BLaER1 treated with 17β-estradiol and CSF1 and Interleukin-3, amounts not matched to agents 10 nM and 100 nM (cell line): Measurements from ENCODE around the gene SPN.
"Not testable (repeated sequence)": the region's sequence is repeated elsewhere in the genome, so short reads cannot be mapped to it uniquely, and the experiment has no call there.

Source experiments
- H3K27ac ChIP-seq, 11 experiments: shearing (Covaris generic); formaldehyde crosslinking; 2 replicates each; pipeline ENCODE4 v1.8.1; 2022
- H3K27me3 ChIP-seq, 11 experiments: shearing (Covaris generic); formaldehyde crosslinking; 2 replicates each; pipeline ENCODE4 v1.8.1; 2022
- H3K36me3 ChIP-seq, 11 experiments: shearing (Covaris generic); formaldehyde crosslinking; 2 replicates each; pipeline ENCODE4 v1.8.1; 2022
- H3K4me1 ChIP-seq, 10 experiments: shearing (Covaris generic); formaldehyde crosslinking; 2 replicates each; pipeline ENCODE4 v1.8.1; 2022
- H3K4me2 ChIP-seq, 11 experiments: shearing (Covaris generic); formaldehyde crosslinking; 2 replicates each; pipeline ENCODE4 v1.8.1; 2022
- H3K4me3 ChIP-seq, 10 experiments: shearing (Covaris generic); formaldehyde crosslinking; 2 replicates each; pipeline ENCODE4 v1.8.1; 2022
- H3K9ac ChIP-seq, 11 experiments: shearing (Covaris generic); formaldehyde crosslinking; 2 replicates each; pipeline ENCODE4 v1.8.1; 2022
- H3K9me3 ChIP-seq, 11 experiments: shearing (Covaris generic); formaldehyde crosslinking; replicated peaks in 1 of 11; 2 replicates each; pipeline ENCODE4 v1.8.1; 2022
- H4K20me1 ChIP-seq, 11 experiments: shearing (Covaris generic); formaldehyde crosslinking; 2 replicates each; pipeline ENCODE4 v1.8.1; 2022
- Cebpa-rat ChIP-seq, 11 experiments: shearing (Covaris generic); IDR thresholded peaks; 2 replicates each; pipeline ENCODE4 v1.8.1; 2022

SPN gene

GRCh38 chr16:29694384-29695195 lies 31.5 kb downstream of the SPN start:
- H3K27ac ChIP-seq, result peak overlapping the region in 9 of 11 experiments; percentile 32 to 81 (median 77); a peak in 17 of 22 replicates
- peak overlapping the region in 3 of 10 experiments; percentile 21 to 29 (median 24); a peak in 6 of 20 replicates for H3K4me3 ChIP-seq
- TF ChIP-seq Cebpa-rat (IDR thresholded peaks at IDR 0.05), result no peak
- peaks cover 24 to 45% (median 33%) of the 10 kb centered on the region in 11 experiments for H3K9me3 ChIP-seq
- H4K20me1 ChIP-seq, result no peaks in the 10 kb centered on the region
- H3K4me2 ChIP-seq, result peak overlapping the region; percentile 61 to 92 (median 82)
- peaks cover 11 to 65% (median 46%) of the 10 kb centered on the region in 10 experiments for H3K4me1 ChIP-seq
- H3K27me3 ChIP-seq, result no peaks in the 10 kb centered on the region
- H3K36me3 ChIP-seq, result peaks cover 9 to 34% (median 30%) of the 10 kb centered on the region in 11 experiments; a peak in 21 of 22 replicates
- peak overlapping the region in 10 of 11 experiments; percentile 33 to 73 (median 62); a peak in 17 of 22 replicates for H3K9ac ChIP-seq

- peaks cover 34 to 45% (median 40%) of the 10 kb centered on the region in 11 experiments for H3K9me3 ChIP-seq
- H3K36me3 ChIP-seq, result peaks cover 8 to 38% (median 27%) of the 10 kb centered on the region in 11 experiments; a peak in 21 of 22 replicates
- peak overlapping the region in 6 of 11 experiments; percentile 82 to 92 (median 86); a peak in 8 of 22 replicates for H3K4me2 ChIP-seq
- H3K4me3 ChIP-seq, H3K27me3 ChIP-seq, H4K20me1 ChIP-seq, H3K9ac ChIP-seq: not testable (repeated sequence)
- H3K27ac ChIP-seq, result 0 out of 22 replicates have a peak overlapping the region, but pooled peaks of 1 of the 11 experiments have one; percentile 78
- H3K4me1 ChIP-seq, result peaks cover 11 to 67% (median 46%) of the 10 kb centered on the region in 10 experiments
Measured at GRCh38 chr16:29695675-29696074, 32.6 kb downstream of the SPN start.

DNA sequence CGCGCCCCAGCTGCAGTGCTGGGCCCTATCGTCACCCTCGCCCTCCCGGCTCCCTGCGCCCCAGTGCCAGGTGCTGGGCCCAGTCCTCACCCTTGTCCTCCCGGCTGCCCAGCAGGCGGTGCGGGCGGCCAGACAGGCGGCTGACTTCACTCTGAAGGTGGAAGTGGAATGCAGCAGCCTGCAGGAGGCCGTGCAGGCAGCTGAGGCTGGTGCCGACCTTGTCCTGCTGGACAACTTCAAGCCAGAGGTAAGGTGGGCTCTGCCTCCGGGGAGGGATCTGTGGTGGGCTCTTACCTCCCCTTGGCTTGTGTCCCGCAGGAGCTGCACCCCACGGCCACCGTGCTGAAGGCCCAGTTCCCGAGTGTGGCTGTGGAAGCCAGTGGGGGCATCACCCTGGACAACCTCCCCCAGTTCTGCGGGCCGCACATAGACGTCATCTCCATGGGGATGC lies 33.9 kb downstream of the SPN start:
- H3K27ac ChIP-seq, result no peak overlapping the region
- no peaks in the 10 kb centered on the region for H3K27me3 ChIP-seq

GRCh38 chr16:29697391-29697790 lies 34.3 kb downstream of the SPN start:
- H3K27ac ChIP-seq, result no peak overlapping the region
- no peak overlapping the region for H3K9ac ChIP-seq
- peaks cover 8 to 38% (median 27%) of the 10 kb centered on the region in 11 experiments; a peak in 21 of 22 replicates for H3K36me3 ChIP-seq
- no peaks in the 10 kb centered on the region for H4K20me1 ChIP-seq
- peaks cover 35 to 52% (median 41%) of the 10 kb centered on the region in 11 experiments for H3K9me3 ChIP-seq
- peaks cover 14 to 72% (median 50%) of the 10 kb centered on the region in 10 experiments for H3K4me1 ChIP-seq
- H3K4me3 ChIP-seq, result no peak overlapping the region
- no peak overlapping the region for H3K4me2 ChIP-seq
- no peaks in the 10 kb centered on the region for H3K27me3 ChIP-seq
- TF ChIP-seq Cebpa-rat (IDR thresholded peaks at IDR 0.05), result no peak

More for the DNA sequence above, 33.9 kb downstream of the SPN start:
- Histone ChIP-seq H3K9me3 (peaks cover 35 to 52% (median 41%) of the 10 kb centered on the region in 11 experiments), H3K4me3 (no peak overlapping the region), H3K9ac (no peak overlapping the region), H3K4me2 (no peak overlapping the region), H4K20me1 (no peaks in the 10 kb centered on the region), H3K4me1 (peaks cover 9 to 69% (median 47%) of the 10 kb centered on the region in 10 experiments), H3K36me3 (peaks cover 8 to 38% (median 27%) of the 10 kb centered on the region in 11 experiments; a peak in 21 of 22 replicates)
- no peak for TF ChIP-seq Cebpa-rat (IDR thresholded peaks at IDR 0.05)

DNA sequence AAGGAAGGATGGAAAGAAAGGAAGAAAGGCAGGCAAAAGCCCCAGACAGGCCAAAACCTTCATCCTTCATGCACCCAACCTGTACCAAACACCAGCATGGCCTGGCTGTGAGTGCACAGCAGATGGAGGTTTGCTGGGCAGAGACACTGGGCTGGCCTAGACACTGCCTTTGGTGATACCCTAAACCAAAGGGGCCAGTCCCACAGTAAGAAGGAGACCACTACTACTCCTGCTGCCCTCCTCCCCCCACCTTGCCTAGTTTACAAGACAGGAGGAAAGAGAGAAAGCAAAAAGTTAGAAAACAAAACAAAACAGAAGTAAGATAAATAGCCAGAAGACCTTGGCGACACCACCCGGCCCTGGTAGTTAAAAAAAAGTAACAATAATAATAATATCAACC lies 35.0 kb downstream of the SPN start:
- Histone ChIP-seq H4K20me1 (no peaks in the 10 kb centered on the region), H3K27me3 (no peaks in the 10 kb centered on the region), H3K27ac (no peak overlapping the region), H3K4me3 (no peak overlapping the region), H3K9ac (no peak overlapping the region), H3K4me1 (peaks cover 20 to 74% (median 50%) of the 10 kb centered on the region in 10 experiments), H3K9me3 (peaks cover 35 to 52% (median 41%) of the 10 kb centered on the region in 11 experiments), H3K4me2 (no peak overlapping the region), H3K36me3 (peaks cover 8 to 38% (median 27%) of the 10 kb centered on the region in 11 experiments; a peak in 21 of 22 replicates)
- TF ChIP-seq Cebpa-rat (IDR thresholded peaks at IDR 0.05), result no peak

GRCh38 chr16:29698484-29699323 lies 35.7 kb downstream of the SPN start:
- Histone ChIP-seq H3K9me3 (peaks cover 35 to 52% (median 41%) of the 10 kb centered on the region in 11 experiments), H4K20me1 (no peaks in the 10 kb centered on the region), H3K36me3 (peaks cover 8 to 38% (median 27%) of the 10 kb centered on the region in 11 experiments; a peak in 21 of 22 replicates), H3K27me3 (no peaks in the 10 kb centered on the region), H3K9ac (no peak overlapping the region), H3K4me2 (no peak overlapping the region), H3K27ac (no peak overlapping the region), H3K4me1 (peaks cover 25 to 74% (median 50%) of the 10 kb centered on the region in 10 experiments), H3K4me3 (peak overlapping the region in 1 of 10 experiments; percentile 8; a peak in 2 of 20 replicates)
- no peak for TF ChIP-seq Cebpa-rat (IDR thresholded peaks at IDR 0.05)

DNA sequence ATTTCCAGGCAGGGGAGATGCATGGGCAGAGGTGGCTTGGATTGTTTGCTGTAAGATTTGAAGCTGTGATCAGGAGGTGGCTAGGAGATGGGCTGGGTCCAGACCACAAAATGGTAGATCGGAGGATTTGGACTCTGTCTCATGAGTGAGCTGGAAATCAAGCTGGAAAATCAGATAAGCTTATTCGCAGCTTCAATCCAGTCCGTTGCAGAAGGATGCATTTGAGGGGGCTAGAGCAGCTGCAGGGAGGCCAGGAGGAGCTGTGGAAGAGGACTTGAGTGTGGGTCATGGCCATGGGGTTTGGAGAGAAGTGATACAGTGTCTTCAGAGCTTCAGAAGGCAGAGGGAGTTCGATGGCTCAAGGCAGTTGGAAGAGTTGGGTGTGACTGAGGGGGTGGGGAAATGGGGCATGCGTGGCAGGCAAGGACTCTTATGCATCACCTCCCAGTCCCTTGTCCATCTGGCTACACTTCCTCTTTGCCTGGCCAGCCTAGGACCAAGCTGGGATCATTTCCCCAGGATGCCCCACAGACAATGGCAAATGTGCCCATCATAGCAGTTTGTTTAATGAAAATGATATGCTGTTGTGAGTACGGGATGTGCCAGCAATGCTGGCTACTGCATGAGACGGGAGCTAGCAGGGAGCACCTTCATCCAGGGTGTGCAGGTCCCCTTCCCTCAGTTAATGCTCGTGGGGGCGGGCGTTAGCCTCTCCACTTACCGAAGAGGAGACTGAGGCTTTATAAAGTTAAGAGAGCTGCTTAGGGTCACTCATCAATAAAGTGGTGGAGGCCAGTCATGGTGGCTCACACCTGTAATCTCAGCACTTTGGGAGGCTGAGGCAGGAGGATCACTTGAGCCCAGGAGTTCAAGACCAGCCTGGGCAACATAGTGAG lies 36.5 kb downstream of the SPN start:
- Histone ChIP-seq H3K4me3 (0 out of 20 replicates have a peak overlapping the region, but pooled peaks of 1 of the 10 experiments have one; percentile 20), H3K4me2 (no peak overlapping the region), H3K9ac (no peak overlapping the region), H3K27me3 (peaks cover 0 to 3% (median 0%) of the 10 kb centered on the region in 11 experiments; a peak in 1 of 22 replicates), H3K4me1 (peaks cover 21 to 74% (median 50%) of the 10 kb centered on the region in 10 experiments), H3K36me3 (peaks cover 8 to 38% (median 27%) of the 10 kb centered on the region in 11 experiments; a peak in 21 of 22 replicates), H3K27ac (no peak overlapping the region), H4K20me1 (no peaks in the 10 kb centered on the region), H3K9me3 (peaks cover 35 to 52% (median 41%) of the 10 kb centered on the region in 11 experiments)
- TF ChIP-seq Cebpa-rat (IDR thresholded peaks at IDR 0.05), result no peak
